SK-N-SH (cell line): ENCODE measurements around the gene HOXB5. TPM values are rescaled to one million over a fixed set of nuclear protein-coding genes. Genes with fewer than 3 reads are reported as not detected.

Experiments used
- CTCF ChIA-PET: fragments of 300-600, 350-600 bp; formaldehyde crosslinking; extraction: SDS; loops from one replicate; lab custom pipeline; 2021; lab: Yijun Ruan, JAX
- POLR2A ChIA-PET: fragments of 350-600 bp; sonication (Branson Sonifier 250); formaldehyde crosslinking; extraction: SDS; loops from one replicate; lab custom pipeline; 2020; ENCODE audit warnings: antibody characterized with exemption, inconsistent platforms; lab: Yijun Ruan, JAX
- DNase-seq: peaks from one replicate; pipeline ENCODE4 v3.0.0; 2012
- H2AFZ ChIP-seq: fragments of 200-600 bp; sonication (generic); 2 replicates; pipeline ENCODE4 v1.8.1; 2016; ENCODE audit warnings: antibody characterized with exemption, mild to moderate bottlenecking, low read depth
- H3F3A ChIP-seq: fragments of 200-600 bp; sonication (generic); replicated peaks from 2 replicates; pipeline ENCODE3; 2016; ENCODE audit warnings: antibody characterized with exemption, mild to moderate bottlenecking; ENCODE audit not compliant: insufficient read depth
- H3K27ac ChIP-seq, 2 experiments: fragments of 200-500 bp in 1 of 2; fragments of 200-600 bp in 1 of 2; sonication (Bioruptor generic) in 1 of 2; sonication (generic), shearing (Covaris generic) in 1 of 2; 2 replicates each; pipeline versions ENCODE4 v1.5.1 to v1.6.1; 2014 to 2016; ENCODE audit warnings: low read depth in 2 of 2, inconsistent platforms in 1 of 2, low read length in 1 of 2, mild to moderate bottlenecking in 1 of 2, mixed read lengths in 1 of 2
- H3K27me3 ChIP-seq: fragments of 200-600 bp; sonication (generic), shearing (Covaris generic); 2 replicates; pipeline ENCODE4 v1.6.1; 2016; ENCODE audit warnings: mixed run types; ENCODE audit not compliant: insufficient read depth
- H3K36me3 ChIP-seq, 2 experiments: fragments of 200-500 bp in 1 of 2; fragments of 200-600 bp in 1 of 2; sonication (Bioruptor generic) in 1 of 2; sonication (generic) in 1 of 2; replicated peaks in 1 of 2; 2 replicates each; pipeline versions ENCODE3 to v1.5.1; 2014 to 2016; ENCODE audit warnings: low read length in 1 of 2, mild to moderate bottlenecking in 1 of 2; ENCODE audit not compliant: insufficient read depth in 2 of 2, control insufficient read depth in 1 of 2
- H3K4me1 ChIP-seq, 2 experiments: fragments of 200-500 bp in 1 of 2; fragments of 200-600 bp in 1 of 2; sonication (Bioruptor generic) in 1 of 2; sonication (generic), shearing (Covaris generic) in 1 of 2; 2 replicates each; pipeline versions ENCODE4 v1.5.1 to v1.6.1; 2014 to 2016; ENCODE audit warnings: low read depth in 1 of 2, low read length in 1 of 2, mixed run types in 1 of 2; ENCODE audit not compliant: insufficient read depth in 2 of 2, control insufficient read depth in 1 of 2
- H3K4me2 ChIP-seq: fragments of 200-600 bp; sonication (generic), shearing (Covaris generic); 2 replicates; pipeline ENCODE4 v1.6.1; 2017; ENCODE audit warnings: mixed run types
- H3K4me3 ChIP-seq, 2 experiments: fragments of 200-500 bp in 1 of 2; fragments of 200-600 bp in 1 of 2; sonication (Bioruptor generic) in 1 of 2; sonication (generic), shearing (Covaris generic) in 1 of 2; 2 replicates each; pipeline versions ENCODE4 v1.5.1 to v1.8.1; 2014 to 2016; ENCODE audit warnings: low read depth in 2 of 2, inconsistent platforms in 1 of 2, low read length in 1 of 2, mild to moderate bottlenecking in 1 of 2, mixed read lengths in 1 of 2, moderate library complexity in 1 of 2
- H3K79me2 ChIP-seq: fragments of 200-600 bp; sonication (generic); 2 replicates; pipeline ENCODE4 v1.8.1; 2017; ENCODE audit warnings: mild to moderate bottlenecking; ENCODE audit not compliant: insufficient read depth
- H3K9ac ChIP-seq: fragments of 200-600 bp; sonication (generic); 2 replicates; pipeline ENCODE4 v1.6.1; 2017; ENCODE audit warnings: mixed run types
- H3K9me2 ChIP-seq: fragments of 200-600 bp; sonication (generic); 2 replicates; pipeline ENCODE4 v1.6.1; 2017; ENCODE audit warnings: mixed run types
- H3K9me3 ChIP-seq: fragments of 200-600 bp; sonication (generic); 2 replicates; pipeline ENCODE4 v1.6.1; 2017; ENCODE audit warnings: mixed run types, mild to moderate bottlenecking, moderate library complexity
- H4K20me1 ChIP-seq: fragments of 200-600 bp; sonication (generic); 2 replicates; pipeline ENCODE4 v1.6.1; 2017; ENCODE audit warnings: mild to moderate bottlenecking, mixed run types; ENCODE audit not compliant: insufficient read depth
- CTCF ChIP-seq: fragments of 200-600 bp; sonication (generic); IDR thresholded peaks from 2 replicates; pipeline ENCODE4 v1.6.1; 2017; ENCODE audit warnings: antibody characterized with exemption, mild to moderate bottlenecking, moderate library complexity
- POLR2AphosphoS5 ChIP-seq: IDR thresholded peaks from 2 replicates; pipeline ENCODE4 v1.6.1; 2012; ENCODE audit warnings: low read depth, low read length
- SMC3 ChIP-seq: IDR thresholded peaks from 2 replicates; pipeline ENCODE4 v1.6.1; 2012; ENCODE audit warnings: low read depth, low read length, improper control_type of control experiment
- WGBS: methylation state at CpG from one replicate; pipeline ENCODE4 v1.1.6; 2017; ENCODE audit warnings: low lambda C conversion rate; 5-methylcytosine and 5-hydroxymethylcytosine counted together
- polyA plus RNA-seq, 3 experiments: library from polyadenylated mRNA; depleted of rRNA; stranded (reverse); fragments of >200 nt; gene quantifications; 2 replicates each; pipeline ENCODE4 v1.2.3, GENCODE V29; 2012
- TF ChIP-seq, protein P1 (sequence below): IDR thresholded peaks from 2 replicates; pipeline ENCODE4 v1.6.1; 2012; ENCODE audit warnings: mild to moderate bottlenecking, low read depth, low read length, moderate library complexity
- TF ChIP-seq, protein P2 (sequence below): fragments of 150-350 bp; IDR thresholded peaks from 2 replicates; pipeline ENCODE4 v1.6.1; 2016; ENCODE audit warnings: mild to moderate bottlenecking, low read depth, low read length

The HOXB5 gene
- polyA plus RNA-seq, 1 of the 3 experiments (the other 2 are of a cell fraction), result not detected

DNA sequence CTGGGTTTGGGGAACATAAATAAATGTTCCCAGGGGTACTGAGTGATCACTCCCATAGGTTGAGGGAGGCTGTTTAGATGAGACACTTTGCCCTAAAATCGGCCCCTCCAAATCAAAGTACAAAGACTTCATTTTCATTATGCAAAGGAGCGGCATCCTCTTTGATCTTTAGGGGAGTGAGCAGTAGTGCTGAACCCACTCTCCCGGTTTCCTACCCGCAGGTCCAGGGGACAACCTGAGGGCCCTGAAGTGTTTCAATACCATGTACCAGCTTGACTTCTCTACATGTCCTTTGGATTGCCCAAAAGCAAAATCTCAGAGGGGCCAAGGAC, 7.6 kb upstream of the HOXB5 start:
- WGBS, result 15% methylated on average over 4 of the region's 4 CpGs

More for the DNA sequence above, 7.6 kb upstream of the HOXB5 start:
- Histone ChIP-seq H3K9ac (no peak overlapping the region), H3K4me3 (no peak overlapping the region), H3K27ac (no peak overlapping the region), H3F3A (no peaks in the 10 kb centered on the region), H3K4me1 (no peaks in the 10 kb centered on the region; a peak in 1 of 4 replicates), H2AFZ (no peak overlapping the region), H3K79me2 (no peaks in the 10 kb centered on the region), H3K9me2 (no peaks in the 10 kb centered on the region), H3K36me3 (no peaks in the 10 kb centered on the region), H3K27me3 (peaks cover 100% of the 10 kb centered on the region), H3K9me3 (no peaks in the 10 kb centered on the region), H3K4me2 (no peak overlapping the region), H4K20me1 (peaks cover 20% of the 10 kb centered on the region; the same call in 1 of the 2 replicates)
- TF ChIP-seq SMC3 (no peak), CTCF (no peak), POLR2AphosphoS5 (no peak)
- TF ChIP-seq, protein P1, sequence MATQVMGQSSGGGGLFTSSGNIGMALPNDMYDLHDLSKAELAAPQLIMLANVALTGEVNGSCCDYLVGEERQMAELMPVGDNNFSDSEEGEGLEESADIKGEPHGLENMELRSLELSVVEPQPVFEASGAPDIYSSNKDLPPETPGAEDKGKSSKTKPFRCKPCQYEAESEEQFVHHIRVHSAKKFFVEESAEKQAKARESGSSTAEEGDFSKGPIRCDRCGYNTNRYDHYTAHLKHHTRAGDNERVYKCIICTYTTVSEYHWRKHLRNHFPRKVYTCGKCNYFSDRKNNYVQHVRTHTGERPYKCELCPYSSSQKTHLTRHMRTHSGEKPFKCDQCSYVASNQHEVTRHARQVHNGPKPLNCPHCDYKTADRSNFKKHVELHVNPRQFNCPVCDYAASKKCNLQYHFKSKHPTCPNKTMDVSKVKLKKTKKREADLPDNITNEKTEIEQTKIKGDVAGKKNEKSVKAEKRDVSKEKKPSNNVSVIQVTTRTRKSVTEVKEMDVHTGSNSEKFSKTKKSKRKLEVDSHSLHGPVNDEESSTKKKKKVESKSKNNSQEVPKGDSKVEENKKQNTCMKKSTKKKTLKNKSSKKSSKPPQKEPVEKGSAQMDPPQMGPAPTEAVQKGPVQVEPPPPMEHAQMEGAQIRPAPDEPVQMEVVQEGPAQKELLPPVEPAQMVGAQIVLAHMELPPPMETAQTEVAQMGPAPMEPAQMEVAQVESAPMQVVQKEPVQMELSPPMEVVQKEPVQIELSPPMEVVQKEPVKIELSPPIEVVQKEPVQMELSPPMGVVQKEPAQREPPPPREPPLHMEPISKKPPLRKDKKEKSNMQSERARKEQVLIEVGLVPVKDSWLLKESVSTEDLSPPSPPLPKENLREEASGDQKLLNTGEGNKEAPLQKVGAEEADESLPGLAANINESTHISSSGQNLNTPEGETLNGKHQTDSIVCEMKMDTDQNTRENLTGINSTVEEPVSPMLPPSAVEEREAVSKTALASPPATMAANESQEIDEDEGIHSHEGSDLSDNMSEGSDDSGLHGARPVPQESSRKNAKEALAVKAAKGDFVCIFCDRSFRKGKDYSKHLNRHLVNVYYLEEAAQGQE, result no peak
- TF ChIP-seq, protein P2, sequence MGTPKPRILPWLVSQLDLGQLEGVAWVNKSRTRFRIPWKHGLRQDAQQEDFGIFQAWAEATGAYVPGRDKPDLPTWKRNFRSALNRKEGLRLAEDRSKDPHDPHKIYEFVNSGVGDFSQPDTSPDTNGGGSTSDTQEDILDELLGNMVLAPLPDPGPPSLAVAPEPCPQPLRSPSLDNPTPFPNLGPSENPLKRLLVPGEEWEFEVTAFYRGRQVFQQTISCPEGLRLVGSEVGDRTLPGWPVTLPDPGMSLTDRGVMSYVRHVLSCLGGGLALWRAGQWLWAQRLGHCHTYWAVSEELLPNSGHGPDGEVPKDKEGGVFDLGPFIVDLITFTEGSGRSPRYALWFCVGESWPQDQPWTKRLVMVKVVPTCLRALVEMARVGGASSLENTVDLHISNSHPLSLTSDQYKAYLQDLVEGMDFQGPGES, result no peak
- ChIA-PET CTCF (interaction anchor here (0.6 to 2.3 kb wide), 10 partner anchors 9 to 576 kb away, joined by 3 to 8 read pairs (median 3); partner anchors contain the start of gene HOXB7), POLR2A (no interaction called here)
- no peak for DNase-seq
